ENCODE measurements around the gene ST3GAL3.

The ST3GAL3 gene

DNA sequence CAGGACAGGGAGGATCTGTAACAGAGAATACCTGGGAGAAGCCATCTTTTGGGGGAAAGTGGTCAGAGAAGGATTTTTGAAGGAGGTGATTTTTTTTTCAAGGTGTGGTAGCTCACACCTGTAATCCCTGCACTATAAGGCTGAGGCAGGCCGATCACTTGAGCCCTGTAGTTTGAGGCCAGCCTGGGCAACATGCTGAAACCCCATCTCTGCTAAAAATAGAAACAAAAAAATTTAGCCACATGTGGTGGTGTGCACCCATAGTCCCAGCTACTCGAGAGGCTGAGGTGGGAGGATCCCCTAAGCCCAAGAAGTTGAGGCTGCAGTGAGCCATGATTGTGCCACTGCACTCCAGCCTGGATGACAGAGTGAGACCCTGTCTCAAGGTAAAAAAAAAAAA lies 158.9 kb downstream of the ST3GAL3 start:
- Histone ChIP-seq H4K20me1 (ENCODE audit: insufficient read depth, low read length) (no peaks in the 10 kb centered on the region), H3K36me3 (ENCODE audit: insufficient read depth, low read length) (no peaks in the 10 kb centered on the region; the same call in 1 of the 2 replicates), H3K9me3 (ENCODE audit: insufficient read depth, low read length, severe bottlenecking) (no peaks in the 10 kb centered on the region), H3K4me3 (ENCODE audit: low read depth in 1 of 2, low read length in 2 of 2) (no peak overlapping the region), H3K9ac (ENCODE audit: low read depth, low read length) (no peak overlapping the region), H2AFZ (ENCODE audit: low read depth, low read length) (no peak overlapping the region), H3K27me3 (ENCODE audit: insufficient read depth, low read length, poor library complexity) (no peaks in the 10 kb centered on the region), H3K27ac (ENCODE audit: low read length) (no peak overlapping the region), H3K79me2 (ENCODE audit: insufficient read depth, low read length) (no peaks in the 10 kb centered on the region), H3K4me2 (ENCODE audit: insufficient read depth, low read length) (no peak overlapping the region), H3K4me1 (ENCODE audit: insufficient read depth, low read length) (no peaks in the 10 kb centered on the region)
- ATAC-seq (ENCODE audit: insufficient read depth, low read depth) (no peak), DNase-seq (no peak)
- no peak for TF ChIP-seq CTCF (IDR thresholded peaks at IDR 0.05; ENCODE audit: borderline replicate concordance, extremely low read depth, low read length, poor library complexity, severe bottlenecking)
- no peak for TF ChIP-seq EZH2 (IDR thresholded peaks at IDR 0.05; ENCODE audit: borderline replicate concordance, low read depth, low read length, severe bottlenecking)

GRCh38 chr1:43867976-43868740 lies 160.8 kb downstream of the ST3GAL3 start:
- H3K27ac ChIP-seq (ENCODE audit: low read length), result no peak overlapping the region
- no peak for ATAC-seq (ENCODE audit: insufficient read depth, low read depth)

DNA sequence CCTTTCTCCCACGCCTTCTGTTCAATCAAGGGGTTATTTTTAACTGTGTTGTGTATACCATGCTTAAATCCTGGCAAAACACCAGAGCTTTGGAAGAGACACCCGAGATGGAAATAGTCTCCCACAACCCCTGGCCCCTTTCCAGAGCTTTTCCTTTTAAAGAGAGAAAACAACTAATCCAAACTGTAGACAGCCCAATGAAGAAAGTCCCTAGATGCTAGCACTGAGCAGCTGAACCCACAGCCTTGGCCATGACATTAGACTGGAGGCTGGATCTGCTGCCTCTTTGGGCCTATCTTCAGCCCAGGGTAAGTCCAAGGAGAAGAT lies 161.4 kb downstream of the ST3GAL3 start:
- H3K4me3 ChIP-seq (ENCODE audit: low read depth in 1 of 2, low read length in 2 of 2), result no peak overlapping the region
- TF ChIP-seq EZH2 (IDR thresholded peaks at IDR 0.05; ENCODE audit: borderline replicate concordance, low read depth, low read length, severe bottlenecking) (no peak), CTCF (IDR thresholded peaks at IDR 0.05; ENCODE audit: borderline replicate concordance, extremely low read depth, low read length, poor library complexity, severe bottlenecking) (no peak)
- H3K27me3 ChIP-seq (ENCODE audit: insufficient read depth, low read length, poor library complexity), result no peaks in the 10 kb centered on the region
- no peak overlapping the region for H3K4me2 ChIP-seq (ENCODE audit: insufficient read depth, low read length)
- no peaks in the 10 kb centered on the region for H4K20me1 ChIP-seq (ENCODE audit: insufficient read depth, low read length)
- no peaks in the 10 kb centered on the region for H3K9me3 ChIP-seq (ENCODE audit: insufficient read depth, low read length, severe bottlenecking)
- H3K36me3 ChIP-seq (ENCODE audit: insufficient read depth, low read length), result no peaks in the 10 kb centered on the region
- no peak overlapping the region for H2AFZ ChIP-seq (ENCODE audit: low read depth, low read length)
- no peaks in the 10 kb centered on the region for H3K4me1 ChIP-seq (ENCODE audit: insufficient read depth, low read length)
- DNase-seq (no peak), ATAC-seq (ENCODE audit: insufficient read depth, low read depth) (no peak)
- H3K27ac ChIP-seq (ENCODE audit: low read length), result no peak overlapping the region
- H3K9ac ChIP-seq (ENCODE audit: low read depth, low read length), result no peak overlapping the region
- H3K79me2 ChIP-seq (ENCODE audit: insufficient read depth, low read length), result no peaks in the 10 kb centered on the region

More at GRCh38 chr1:43867976-43868740, 160.8 kb downstream of the ST3GAL3 start:
- H3K79me2 ChIP-seq (ENCODE audit: insufficient read depth, low read length), result no peaks in the 10 kb centered on the region
- H3K9me3 ChIP-seq (ENCODE audit: insufficient read depth, low read length, severe bottlenecking), result no peaks in the 10 kb centered on the region
- H3K4me1 ChIP-seq (ENCODE audit: insufficient read depth, low read length), result no peaks in the 10 kb centered on the region
- H4K20me1 ChIP-seq (ENCODE audit: insufficient read depth, low read length), result no peaks in the 10 kb centered on the region
- DNase-seq, result no peak
- H3K4me2 ChIP-seq (ENCODE audit: insufficient read depth, low read length), result no peak overlapping the region
- TF ChIP-seq CTCF (IDR thresholded peaks at IDR 0.05; ENCODE audit: borderline replicate concordance, extremely low read depth, low read length, poor library complexity, severe bottlenecking), result no peak
- TF ChIP-seq EZH2 (IDR thresholded peaks at IDR 0.05; ENCODE audit: borderline replicate concordance, low read depth, low read length, severe bottlenecking), result no peak
- no peaks in the 10 kb centered on the region for H3K27me3 ChIP-seq (ENCODE audit: insufficient read depth, low read length, poor library complexity)
- no peak overlapping the region for H3K9ac ChIP-seq (ENCODE audit: low read depth, low read length)
- H3K4me3 ChIP-seq (ENCODE audit: low read depth in 1 of 2, low read length in 2 of 2), result no peak overlapping the region
- no peak overlapping the region for H2AFZ ChIP-seq (ENCODE audit: low read depth, low read length)
- no peaks in the 10 kb centered on the region for H3K36me3 ChIP-seq (ENCODE audit: insufficient read depth, low read length)

Data from DND-41 (cell line).